ENCODE data around the gene THOC2. TPM values are rescaled to one million over a fixed set of nuclear protein-coding genes. Genes with fewer than 3 reads are reported as not detected.

Gene THOC2
- total and polyA plus RNA-seq, 10 of the 15 experiments (the other 5 are each of a cell fraction or from before 2014, with no cell fraction given) = 64.8 to 136 (median 75.1) TPM

DNA sequence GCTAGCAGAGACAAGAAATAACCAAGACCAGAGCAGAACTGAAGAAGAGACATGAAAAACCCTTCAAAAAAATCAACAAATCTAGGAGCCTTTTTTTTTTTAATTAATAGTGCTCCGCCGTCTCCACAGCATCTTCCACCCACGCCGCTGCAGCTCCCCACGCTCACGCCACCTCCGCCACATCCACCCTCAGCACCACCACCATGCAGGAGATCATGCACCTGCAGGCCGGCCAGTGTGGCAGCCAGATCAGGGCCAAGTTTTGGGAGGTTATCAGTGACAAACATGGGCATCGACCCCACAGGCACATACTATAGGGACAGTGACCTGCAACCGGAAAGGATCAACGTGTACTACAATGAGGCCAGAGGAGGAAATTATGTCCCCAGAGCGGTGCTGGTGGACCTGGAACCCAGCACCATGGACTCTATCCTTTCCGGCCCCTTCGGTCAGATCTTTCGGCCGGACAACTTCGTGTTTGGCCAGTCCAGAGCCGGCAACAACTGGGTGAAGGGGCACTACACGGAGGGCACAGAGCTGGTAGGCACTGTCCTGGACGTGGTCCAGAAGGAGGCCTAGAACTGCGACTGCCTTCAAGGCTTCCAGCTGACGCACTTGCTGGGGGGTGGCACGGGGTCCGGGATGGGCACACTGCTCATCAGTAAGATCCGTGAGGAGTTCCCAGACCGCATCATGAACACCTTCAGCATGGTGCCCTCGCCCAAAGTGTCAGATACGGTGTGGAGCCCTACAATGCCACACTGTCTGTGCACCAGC is 171.2 kb downstream of the THOC2 start:
- TF ChIP-seq ZBED1 (IDR thresholded peaks at IDR 0.05; ENCODE audit: borderline replicate concordance) (no peak), CREM (IDR thresholded peaks at IDR 0.05; ENCODE audit: low read depth) (no peak)
- TF ChIP-seq, protein P1, sequence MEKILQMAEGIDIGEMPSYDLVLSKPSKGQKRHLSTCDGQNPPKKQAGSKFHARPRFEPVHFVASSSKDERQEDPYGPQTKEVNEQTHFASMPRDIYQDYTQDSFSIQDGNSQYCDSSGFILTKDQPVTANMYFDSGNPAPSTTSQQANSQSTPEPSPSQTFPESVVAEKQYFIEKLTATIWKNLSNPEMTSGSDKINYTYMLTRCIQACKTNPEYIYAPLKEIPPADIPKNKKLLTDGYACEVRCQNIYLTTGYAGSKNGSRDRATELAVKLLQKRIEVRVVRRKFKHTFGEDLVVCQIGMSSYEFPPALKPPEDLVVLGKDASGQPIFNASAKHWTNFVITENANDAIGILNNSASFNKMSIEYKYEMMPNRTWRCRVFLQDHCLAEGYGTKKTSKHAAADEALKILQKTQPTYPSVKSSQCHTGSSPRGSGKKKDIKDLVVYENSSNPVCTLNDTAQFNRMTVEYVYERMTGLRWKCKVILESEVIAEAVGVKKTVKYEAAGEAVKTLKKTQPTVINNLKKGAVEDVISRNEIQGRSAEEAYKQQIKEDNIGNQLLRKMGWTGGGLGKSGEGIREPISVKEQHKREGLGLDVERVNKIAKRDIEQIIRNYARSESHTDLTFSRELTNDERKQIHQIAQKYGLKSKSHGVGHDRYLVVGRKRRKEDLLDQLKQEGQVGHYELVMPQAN (conservative IDR thresholded peaks at IDR 0.05) = no peak
- ChIA-PET POLR2A (no interaction called here), SMC1A (ENCODE audit: uncharacterized antibody, unreplicated experiment) (interaction anchor here (0.6 kb wide), 1 partner anchor 904 kb away, joined by 3 read pairs; no protein-coding TSS in a partner anchor), RAD21 (ENCODE audit: unreplicated experiment) (interaction anchor here (1.1 kb wide), 1 partner anchor 26 kb away, joined by 3 read pairs; no protein-coding TSS in a partner anchor), CTCF (interaction anchor here (0.6 kb wide), 1 partner anchor 106 kb away, joined by 3 read pairs; no protein-coding TSS in a partner anchor)
- FAIRE-seq (no peak), DNase-seq (ENCODE audit: low read depth, low spot score) (no peak), ATAC-seq (no peak)
- Histone ChIP-seq H3K9me3 (replicated peaks; ENCODE audit: control insufficient read depth, insufficient read depth, low read length) (no peaks in the 10 kb centered on the region), H3K79me2 (ENCODE audit: control insufficient read depth, insufficient read depth, low read length) (no peaks in the 10 kb centered on the region), H3K4me2 (ENCODE audit: control insufficient read depth, insufficient read depth) (no peak overlapping the region), H3K36me3 (ENCODE audit: control insufficient read depth in 2 of 2, insufficient read depth in 2 of 2, low read length in 1 of 2) (no peaks in the 10 kb centered on the region), H2AFZ (ENCODE audit: control insufficient read depth, low read depth, low read length) (no peak overlapping the region), H3K4me1 (ENCODE audit: control insufficient read depth, insufficient read depth, low read length) (no peaks in the 10 kb centered on the region), H3K4me3 (no peak overlapping the region), H3K27ac (ENCODE audit: control insufficient read depth, insufficient read depth) (no peak overlapping the region), H4K20me1 (ENCODE audit: control insufficient read depth, insufficient read depth) (no peaks in the 10 kb centered on the region), H3K9ac (ENCODE audit: control insufficient read depth, insufficient read depth, low read length) (no peak overlapping the region), H3K27me3 (replicated peaks in 1 of 2; ENCODE audit: control insufficient read depth in 2 of 2, insufficient read depth in 2 of 2, low read length in 1 of 2) (no peaks in the 10 kb centered on the region)
- intact Hi-C loops (cut with micrococcal nuclease; ENCODE audit: unreplicated experiment) = no loop called here
- no TSS peak for BruUV-seq (replicated peaks)
- in situ Hi-C loops (cut with MboI) = no loop called here
- WGBS (ENCODE audit: insufficient coverage, insufficient replicate concordance, low lambda C conversion rate, missing lambda C conversion rate) = 68% methylated on average over 28 of the region's 28 CpGs

DNA sequence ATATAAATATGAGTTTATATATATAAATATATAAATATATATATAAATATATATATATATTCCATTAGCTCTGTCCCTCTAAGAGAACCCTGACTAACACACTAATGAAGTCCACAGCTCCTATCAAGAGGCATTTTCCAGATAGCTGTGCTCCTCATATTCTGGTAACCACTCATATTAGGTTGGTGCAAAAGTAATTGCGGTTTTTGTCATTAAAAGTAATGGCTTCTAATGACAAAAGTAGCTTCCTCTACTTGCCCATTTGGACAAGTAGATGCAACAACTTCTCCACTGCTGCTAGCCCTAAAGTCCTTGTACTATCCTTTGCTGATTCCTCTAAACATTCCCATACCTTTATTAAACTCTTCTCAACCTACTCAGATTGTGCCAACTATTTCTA is 182.0 kb downstream of the THOC2 start:
- FAIRE-seq (no peak), DNase-seq (ENCODE audit: low read depth, low spot score) (no peak), ATAC-seq (no peak)
- Histone ChIP-seq H3K4me2 (ENCODE audit: control insufficient read depth, insufficient read depth) (no peak overlapping the region), H3K9ac (ENCODE audit: control insufficient read depth, insufficient read depth, low read length) (no peak overlapping the region), H4K20me1 (ENCODE audit: control insufficient read depth, insufficient read depth) (no peaks in the 10 kb centered on the region), H3K79me2 (ENCODE audit: control insufficient read depth, insufficient read depth, low read length) (no peaks in the 10 kb centered on the region), H3K9me3 (replicated peaks; ENCODE audit: control insufficient read depth, insufficient read depth, low read length) (no peaks in the 10 kb centered on the region), H3K36me3 (ENCODE audit: control insufficient read depth in 2 of 2, insufficient read depth in 2 of 2, low read length in 1 of 2) (no peaks in the 10 kb centered on the region), H2AFZ (ENCODE audit: control insufficient read depth, low read depth, low read length) (no peak overlapping the region), H3K4me3 (no peak overlapping the region), H3K4me1 (ENCODE audit: control insufficient read depth, insufficient read depth, low read length) (no peaks in the 10 kb centered on the region), H3K27ac (ENCODE audit: control insufficient read depth, insufficient read depth) (no peak overlapping the region), H3K27me3 (replicated peaks in 1 of 2; ENCODE audit: control insufficient read depth in 2 of 2, insufficient read depth in 2 of 2, low read length in 1 of 2) (no peaks in the 10 kb centered on the region)
- ChIA-PET SMC1A (ENCODE audit: uncharacterized antibody, unreplicated experiment) (no interaction called here), POLR2A (no interaction called here), CTCF (no interaction called here), RAD21 (ENCODE audit: unreplicated experiment) (no interaction called here)
- TF ChIP-seq SMAD1 (IDR thresholded peaks at IDR 0.05; ENCODE audit: low read depth, partially characterized antibody) (no peak), MYC (IDR thresholded peaks at IDR 0.05; ENCODE audit: insufficient read depth, insufficient read length, insufficient replicate concordance, low read length, severe bottlenecking) (no peak), NFIC (IDR thresholded peaks at IDR 0.05; ENCODE audit: low read depth, low read length) (no peak), JUNB (IDR thresholded peaks at IDR 0.05) (no peak)
- TF ChIP-seq, protein P2, sequence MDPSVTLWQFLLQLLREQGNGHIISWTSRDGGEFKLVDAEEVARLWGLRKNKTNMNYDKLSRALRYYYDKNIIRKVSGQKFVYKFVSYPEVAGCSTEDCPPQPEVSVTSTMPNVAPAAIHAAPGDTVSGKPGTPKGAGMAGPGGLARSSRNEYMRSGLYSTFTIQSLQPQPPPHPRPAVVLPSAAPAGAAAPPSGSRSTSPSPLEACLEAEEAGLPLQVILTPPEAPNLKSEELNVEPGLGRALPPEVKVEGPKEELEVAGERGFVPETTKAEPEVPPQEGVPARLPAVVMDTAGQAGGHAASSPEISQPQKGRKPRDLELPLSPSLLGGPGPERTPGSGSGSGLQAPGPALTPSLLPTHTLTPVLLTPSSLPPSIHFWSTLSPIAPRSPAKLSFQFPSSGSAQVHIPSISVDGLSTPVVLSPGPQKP (IDR thresholded peaks at IDR 0.05; ENCODE audit: low read depth, low read length) = no peak
- TF ChIP-seq, protein P1 (conservative IDR thresholded peaks at IDR 0.05) = no peak
- in situ Hi-C loops (cut with MboI) = no loop called here
- no TSS peak for BruUV-seq (replicated peaks)
- WGBS (ENCODE audit: insufficient coverage, insufficient replicate concordance, low lambda C conversion rate, missing lambda C conversion rate) = 50% methylated on average over 1 of the region's 1 CpG
- intact Hi-C loops (cut with micrococcal nuclease; ENCODE audit: unreplicated experiment) = no loop called here

Data from GM12878 (cell line).